GM23338 (cell line): Measurements from ENCODE around the gene PDE4D. TPM values are rescaled to one million over a fixed set of nuclear protein-coding genes. Genes with fewer than 3 reads are reported as not detected.

ENCODE experiments used
- ATAC-seq: fragments of 200-7000 bp; cut with Tn5 transposase; 3 replicates; pipeline ENCODE4 v1.9.1; 2020
- DNase-seq: peaks from one replicate; pipeline ENCODE4 v3.0.0-alpha.2; 2015; ENCODE audit warnings: low spot score
- H2AFZ ChIP-seq: fragments of 200-600 bp; sonication (generic); 2 replicates; pipeline ENCODE4 v1.8.0; 2016; ENCODE audit warnings: antibody characterized with exemption, mild to moderate bottlenecking, moderate library complexity
- H3F3A ChIP-seq: fragments of 200-600 bp; sonication (generic); replicated peaks from 2 replicates; pipeline ENCODE4 v1.8.0; 2017; ENCODE audit warnings: antibody characterized with exemption, mixed run types, low read depth
- H3K27ac ChIP-seq: fragments of 200-600 bp; sonication (generic); 2 replicates; pipeline ENCODE4 v1.6.1; 2016; ENCODE audit warnings: low read depth
- H3K27me3 ChIP-seq: fragments of 200-600 bp; sonication (generic); 2 replicates; pipeline ENCODE4 v1.8.0; 2016; ENCODE audit warnings: mild to moderate bottlenecking, mixed run types, moderate library complexity; ENCODE audit not compliant: insufficient read depth
- H3K36me3 ChIP-seq: fragments of 200-600 bp; sonication (generic); 2 replicates; pipeline ENCODE4 v1.8.0; 2016; ENCODE audit warnings: mild to moderate bottlenecking; ENCODE audit not compliant: insufficient read depth
- H3K4me1 ChIP-seq: fragments of 200-600 bp; sonication (generic); 2 replicates; pipeline ENCODE4 v1.8.0; 2016; ENCODE audit warnings: mild to moderate bottlenecking, moderate library complexity; ENCODE audit not compliant: insufficient read depth
- H3K4me2 ChIP-seq: fragments of 200-600 bp; sonication (generic); 2 replicates; pipeline ENCODE4 v1.7.1; 2017; ENCODE audit warnings: mixed run types
- H3K4me3 ChIP-seq: fragments of 200-600 bp; sonication (generic); 2 replicates; pipeline ENCODE4 v1.6.1; 2016; ENCODE audit warnings: mixed run types
- H3K79me2 ChIP-seq: fragments of 200-600 bp; sonication (generic); replicated peaks from 2 replicates; pipeline ENCODE4 v1.8.0; 2017; ENCODE audit warnings: mild to moderate bottlenecking; ENCODE audit not compliant: insufficient read depth
- H3K9me2 ChIP-seq: fragments of 200-600 bp; sonication (generic); 2 replicates; pipeline ENCODE4 v1.8.0; 2017; ENCODE audit not compliant: insufficient read depth
- H4K20me1 ChIP-seq: fragments of 200-600 bp; sonication (generic); replicated peaks from 2 replicates; pipeline ENCODE4 v1.8.0; 2017; ENCODE audit warnings: mild to moderate bottlenecking; ENCODE audit not compliant: insufficient read depth
- H3K27ac Mint-ChIP-seq: 2 replicates; pipeline ENCODE4 v1.8.0; 2020; ENCODE audit warnings: inconsistent platforms, mild to moderate bottlenecking, moderate library complexity, mixed read lengths
- H3K27me3 Mint-ChIP-seq: 3 replicates; pipeline ENCODE4 v1.8.0; 2022; ENCODE audit warnings: low read depth, mild to moderate bottlenecking, moderate library complexity, mixed read lengths, inconsistent platforms; ENCODE audit not compliant: insufficient read depth, poor library complexity
- H3K36me3 Mint-ChIP-seq: 3 replicates; pipeline ENCODE4 v1.8.0; 2021; ENCODE audit warnings: low read depth, mild to moderate bottlenecking, inconsistent platforms, moderate library complexity, mixed read lengths
- H3K4me1 Mint-ChIP-seq: 3 replicates; pipeline ENCODE4 v1.8.0; 2020; ENCODE audit warnings: mild to moderate bottlenecking, inconsistent platforms, mixed read lengths
- H3K4me3 Mint-ChIP-seq: 3 replicates; pipeline ENCODE4 v1.8.0; 2021; ENCODE audit warnings: moderate library complexity, mild to moderate bottlenecking, inconsistent platforms, mixed read lengths
- H3K9me3 Mint-ChIP-seq: 3 replicates; pipeline ENCODE4 v1.8.0; 2020; ENCODE audit warnings: moderate library complexity, mild to moderate bottlenecking, inconsistent platforms, mixed read lengths
- CREB1 ChIP-seq: fragments of 250-450 bp; sonication (Bioruptor Pico); IDR thresholded peaks from 2 replicates; pipeline ENCODE4 v1.5.0; 2020; ENCODE audit warnings: low read depth, mild to moderate bottlenecking, moderate library complexity
- CTCF ChIP-seq, 2 experiments: fragments of 200-600 bp in 1 of 2; sonication (generic) in 1 of 2; conservative IDR thresholded peaks; 2 replicates each; pipeline versions ENCODE4 v1.5.1 to v1.6.1; 2016 to 2017; ENCODE audit warnings: antibody characterized with exemption in 2 of 2, low read depth in 2 of 2, mild to moderate bottlenecking in 2 of 2, moderate library complexity in 1 of 2
- ETS1 ChIP-seq: IDR thresholded peaks from 2 replicates; pipeline ENCODE4 v1.6.1; 2016; ENCODE audit warnings: antibody characterized with exemption
- EZH2 ChIP-seq: fragments of 200-600 bp; sonication (generic); IDR thresholded peaks from one replicate; pipeline ENCODE4 v1.8.0; 2017; ENCODE audit warnings: antibody characterized with exemption, mild to moderate bottlenecking, low read depth; ENCODE audit not compliant: unreplicated experiment
- EZH2phosphoT487 ChIP-seq: fragments of 200-600 bp; sonication (generic); IDR thresholded peaks from one replicate; pipeline ENCODE4 v1.8.1; 2018; ENCODE audit warnings: antibody characterized with exemption; ENCODE audit not compliant: unreplicated experiment
- JUNB ChIP-seq: IDR thresholded peaks from one replicate; pipeline ENCODE4 v1.6.1; 2016; ENCODE audit warnings: antibody characterized with exemption; ENCODE audit not compliant: unreplicated experiment
- NANOG ChIP-seq: IDR thresholded peaks from 2 replicates; pipeline ENCODE4 v1.6.1; 2016; ENCODE audit warnings: antibody characterized with exemption, borderline replicate concordance
- POLR2AphosphoS5 ChIP-seq: IDR thresholded peaks from 2 replicates; pipeline ENCODE4 v1.6.1; 2016; ENCODE audit warnings: antibody characterized with exemption, low read depth
- REST ChIP-seq: IDR thresholded peaks from one replicate; pipeline ENCODE4 v1.6.1; 2018; ENCODE audit warnings: antibody characterized with exemption; ENCODE audit not compliant: unreplicated experiment
- STAT1 ChIP-seq: IDR thresholded peaks from one replicate; pipeline ENCODE4 v1.6.1; 2016; ENCODE audit warnings: antibody characterized with exemption; ENCODE audit not compliant: unreplicated experiment
- ZNF114 ChIP-seq: fragments of 250-450 bp; sonication (Bioruptor Pico); IDR thresholded peaks from 2 replicates; pipeline ENCODE4 v1.5.0; 2020; ENCODE audit warnings: mild to moderate bottlenecking, moderate library complexity
- ZNF331 ChIP-seq: fragments of 250-450 bp; sonication (Bioruptor Pico); IDR thresholded peaks from 2 replicates; pipeline ENCODE4 v1.5.0; 2020; ENCODE audit warnings: low read depth, mild to moderate bottlenecking, moderate library complexity
- ZNF462 ChIP-seq: fragments of 250-450 bp; sonication (Bioruptor Pico); IDR thresholded peaks from 2 replicates; pipeline ENCODE4 v1.5.0; 2020; ENCODE audit warnings: mild to moderate bottlenecking, moderate library complexity
- polyA plus RNA-seq: library from polyadenylated mRNA; unstranded; fragments of >200 nt; fragmentation: Nextera tagmentation; extraction: Ambion mirVana; gene quantifications from 2 replicates; pipeline ENCODE4 v1.2.1, GENCODE V29; 2016
- total RNA-seq: library from RNA; depleted of rRNA; stranded (reverse); fragments of >200 nt; shearing (Covaris generic); gene quantifications from 2 replicates; pipeline ENCODE4 v1.2.3, GENCODE V29; 2014

Gene PDE4D
- total and polyA plus RNA-seq, 2 experiments from 2014 or later, result 2.1 to 4.7 TPM

GRCh38 chr5:59312223-59312622 lies 581.3 kb downstream of the PDE4D start:
- H3K27me3 ChIP-seq, result no peaks in the 10 kb centered on the region
- H3K4me2 ChIP-seq, result no peak overlapping the region
- H3K4me3 Mint-ChIP-seq, result no peak overlapping the region
- H3K27ac Mint-ChIP-seq, result no peak overlapping the region
- H3K9me3 Mint-ChIP-seq, result peaks cover 7% of the 10 kb centered on the region; the same call in 1 of the 3 replicates
- no peaks in the 10 kb centered on the region for H3K36me3 ChIP-seq
- no peak for DNase-seq
- peaks cover 6% of the 10 kb centered on the region for H3K4me1 ChIP-seq
- no peaks in the 10 kb centered on the region for H3K27me3 Mint-ChIP-seq
- H3K9me2 ChIP-seq, result peaks cover 7% of the 10 kb centered on the region
- no peaks in the 10 kb centered on the region for H3F3A ChIP-seq
- no peak for TF ChIP-seq CTCF (conservative IDR thresholded peaks at IDR 0.05; ENCODE audit: low read depth in 2 of 2)
- no peak for TF ChIP-seq JUNB
- no peak for TF ChIP-seq EZH2
- TF ChIP-seq ZNF462, result no peak
- no peak for TF ChIP-seq EZH2phosphoT487
- no peak for TF ChIP-seq ETS1
- no peak for TF ChIP-seq ZNF331
- no peak for TF ChIP-seq REST
- no peak for TF ChIP-seq STAT1
- TF ChIP-seq ZNF114 (CRISPR knock-in tag), result no peak
- TF ChIP-seq CREB1 (CRISPR knock-in tag), result no peak
- TF ChIP-seq NANOG, result no peak
- TF ChIP-seq POLR2AphosphoS5, result no peak
- no peaks in the 10 kb centered on the region for H4K20me1 ChIP-seq
- no peak overlapping the region for H2AFZ ChIP-seq
- H3K36me3 Mint-ChIP-seq, result no peaks in the 10 kb centered on the region
- no peak overlapping the region for H3K27ac ChIP-seq
- ATAC-seq, result no peak
- no peak overlapping the region for H3K4me3 ChIP-seq
- peaks cover 6% of the 10 kb centered on the region for H3K4me1 Mint-ChIP-seq
- no peaks in the 10 kb centered on the region for H3K79me2 ChIP-seq
